GM08714 (cell line): ENCODE measurements around the gene FIGLA.
"Not testable (repeated sequence)": the region's sequence is repeated elsewhere in the genome, so short reads cannot be mapped to it uniquely, and the experiment has no call there.

Source experiments
- H3K4me3 ChIP-seq: fragments of 200-500 bp; sonication (Bioruptor generic); 2 replicates; pipeline ENCODE4 v1.5.1; 2014; ENCODE audit warnings: mild to moderate bottlenecking, low read length, inconsistent platforms
- ZNF274 ChIP-seq: IDR thresholded peaks from 2 replicates; pipeline ENCODE4 v1.6.1; 2012; ENCODE audit warnings: mild to moderate bottlenecking, low read depth, low read length

Gene FIGLA

DNA sequence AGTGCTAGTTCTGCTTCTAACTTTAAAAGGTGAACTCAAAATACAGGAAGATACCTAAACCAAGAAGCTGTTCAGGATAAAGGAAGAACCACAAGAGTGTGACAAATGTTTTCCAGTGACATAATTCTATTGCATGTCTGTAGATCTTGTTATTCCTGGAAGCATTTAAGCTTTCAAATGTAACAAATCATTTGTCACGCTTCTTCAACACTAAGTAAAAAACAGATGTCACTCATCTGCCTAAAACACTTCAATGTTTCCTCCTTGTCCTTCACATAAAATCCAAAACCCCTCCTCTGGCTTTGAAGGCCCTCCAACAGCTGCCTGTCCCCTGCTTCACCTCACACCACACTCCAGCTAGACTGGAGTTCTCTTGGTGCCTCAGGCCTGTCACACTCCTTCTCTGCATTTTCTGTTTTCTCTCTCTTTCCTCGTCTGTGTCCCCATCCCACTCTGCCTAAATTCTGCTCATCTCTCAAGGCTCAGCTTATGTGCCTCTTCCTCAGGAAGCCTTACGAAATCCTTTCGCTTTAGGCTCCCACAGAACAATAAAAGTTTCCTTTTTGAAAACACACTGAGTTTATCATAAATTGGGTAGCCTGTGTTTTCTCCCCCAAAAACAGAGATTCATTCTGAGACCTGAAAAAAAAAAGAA is 36.4 kb upstream of the FIGLA start:
- H3K4me3 ChIP-seq, result no peak overlapping the region
- TF ChIP-seq ZNF274, result no peak

DNA sequence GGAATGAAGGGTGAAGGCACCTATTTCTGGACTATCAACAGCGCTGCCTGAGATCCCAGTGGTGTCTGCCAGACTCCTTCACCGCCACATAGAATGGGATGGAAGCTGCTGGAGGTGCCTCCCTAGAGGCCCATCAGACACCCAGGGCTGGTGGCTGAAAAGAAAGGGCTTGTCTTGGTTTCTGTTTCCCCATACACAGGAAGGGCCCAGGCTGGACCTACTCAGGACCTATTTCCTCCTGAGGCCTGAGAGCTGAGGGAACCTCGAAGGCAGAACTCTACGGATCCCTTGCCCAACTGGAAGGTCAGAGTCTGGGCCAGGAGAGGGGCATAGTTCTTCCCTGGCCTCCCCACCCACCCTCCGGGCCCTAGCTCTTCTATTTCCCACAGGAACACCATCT is 32.8 kb upstream of the FIGLA start:
- no peak overlapping the region for H3K4me3 ChIP-seq
- no peak for TF ChIP-seq ZNF274

DNA sequence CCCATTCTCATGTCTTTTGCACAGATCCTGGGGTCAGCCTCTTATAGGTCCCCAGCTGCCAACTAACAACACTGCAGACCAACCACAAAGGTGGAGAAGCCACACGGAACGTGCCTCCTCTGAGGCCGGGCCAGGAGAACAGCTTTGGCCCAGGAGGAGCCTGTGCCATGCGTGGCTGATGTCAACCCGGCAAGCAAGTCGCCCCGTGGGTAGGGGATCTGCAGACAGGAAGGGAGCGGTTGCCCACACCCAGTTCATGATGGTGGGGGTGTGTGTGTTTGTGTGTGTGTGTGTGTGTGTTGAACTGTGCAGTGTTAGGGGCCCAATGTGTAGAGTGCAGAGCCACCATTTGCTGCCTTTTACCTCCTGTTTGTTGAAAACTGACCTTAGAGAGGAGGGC is 32.4 kb upstream of the FIGLA start:
- no peak for TF ChIP-seq ZNF274
- no peak overlapping the region for H3K4me3 ChIP-seq

DNA sequence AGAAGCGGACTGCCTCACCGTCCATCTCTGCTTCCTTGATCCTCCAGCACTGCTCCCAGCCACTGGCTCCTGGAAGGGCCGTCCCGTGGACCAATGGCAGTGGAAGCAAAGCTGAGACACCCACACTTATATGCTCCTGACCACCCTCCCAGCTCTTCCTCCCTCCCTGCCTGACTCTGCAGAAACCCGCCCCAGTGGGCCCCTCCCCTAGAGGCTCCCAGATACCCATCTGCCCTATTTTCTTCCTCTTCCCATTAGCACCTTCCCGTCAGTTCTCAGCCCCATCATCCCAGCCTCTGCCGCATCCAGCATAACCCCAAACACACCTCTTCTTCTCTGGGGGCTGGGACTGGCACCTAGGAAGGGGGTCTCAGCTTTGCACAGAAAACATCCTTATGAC is 30.1 kb upstream of the FIGLA start, which contains the start of gene CLEC4F:
Gene CLEC4F (minus strand): TSS at position 101 of the 400 bp plus-strand sequence. CDS start 76 bp downstream, at position 25.
- TF ChIP-seq ZNF274, result no peak
- no peak within 1 kb of the TSS for H3K4me3 ChIP-seq

DNA sequence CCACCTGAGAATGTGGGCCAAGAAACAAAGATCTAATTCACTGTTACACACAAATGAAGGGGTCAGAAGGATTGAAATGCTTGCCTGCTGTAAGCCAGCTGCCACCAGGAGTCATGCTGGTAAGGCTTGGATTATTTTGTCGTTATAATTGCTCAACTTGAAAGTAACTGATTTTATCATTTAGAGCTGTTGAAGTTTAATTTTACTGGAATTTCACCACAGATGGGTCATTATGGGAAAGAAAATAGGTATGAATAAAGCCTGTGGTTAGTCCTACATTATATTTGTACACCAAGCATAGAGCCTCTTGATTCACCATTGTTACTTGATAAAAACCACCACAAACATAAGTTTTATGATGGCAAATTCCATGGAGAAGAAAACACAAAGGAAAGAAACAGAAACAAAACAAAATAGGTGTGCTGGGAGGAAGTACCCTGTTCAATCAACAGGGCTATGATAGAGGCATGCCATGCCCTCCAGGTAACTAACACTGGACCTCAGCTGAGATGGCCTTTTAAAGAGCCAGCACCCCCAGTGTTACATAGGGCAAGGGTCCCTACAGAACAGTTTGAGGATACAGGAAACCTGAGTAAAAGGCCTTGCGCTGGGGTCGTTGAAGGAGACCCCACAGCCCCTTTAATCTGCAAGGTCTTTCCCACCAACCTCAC is 27.0 kb upstream of the FIGLA start:
- no peak overlapping the region for H3K4me3 ChIP-seq
- TF ChIP-seq ZNF274, result no peak

DNA sequence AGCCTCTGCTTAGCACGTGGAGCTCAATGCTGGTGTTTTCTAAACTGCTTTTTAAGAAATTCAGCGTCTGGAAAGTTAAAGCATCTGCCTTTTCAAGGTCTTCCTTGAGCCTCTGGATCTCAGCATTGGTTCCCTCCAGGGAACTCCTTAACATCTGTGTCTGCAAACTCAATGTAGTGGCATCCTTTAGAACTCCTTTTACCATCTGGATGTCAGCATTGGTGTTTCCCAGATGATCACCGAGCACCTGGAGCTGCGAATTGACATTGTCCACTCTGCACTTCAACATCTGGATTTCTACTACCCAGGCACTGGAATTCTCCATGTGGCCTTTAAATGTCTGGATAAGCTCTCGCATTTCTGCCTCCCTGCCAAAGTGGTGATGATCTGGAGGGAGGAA is 26.3 kb upstream of the FIGLA start:
- no peak overlapping the region for H3K4me3 ChIP-seq
- TF ChIP-seq ZNF274, result no peak

DNA sequence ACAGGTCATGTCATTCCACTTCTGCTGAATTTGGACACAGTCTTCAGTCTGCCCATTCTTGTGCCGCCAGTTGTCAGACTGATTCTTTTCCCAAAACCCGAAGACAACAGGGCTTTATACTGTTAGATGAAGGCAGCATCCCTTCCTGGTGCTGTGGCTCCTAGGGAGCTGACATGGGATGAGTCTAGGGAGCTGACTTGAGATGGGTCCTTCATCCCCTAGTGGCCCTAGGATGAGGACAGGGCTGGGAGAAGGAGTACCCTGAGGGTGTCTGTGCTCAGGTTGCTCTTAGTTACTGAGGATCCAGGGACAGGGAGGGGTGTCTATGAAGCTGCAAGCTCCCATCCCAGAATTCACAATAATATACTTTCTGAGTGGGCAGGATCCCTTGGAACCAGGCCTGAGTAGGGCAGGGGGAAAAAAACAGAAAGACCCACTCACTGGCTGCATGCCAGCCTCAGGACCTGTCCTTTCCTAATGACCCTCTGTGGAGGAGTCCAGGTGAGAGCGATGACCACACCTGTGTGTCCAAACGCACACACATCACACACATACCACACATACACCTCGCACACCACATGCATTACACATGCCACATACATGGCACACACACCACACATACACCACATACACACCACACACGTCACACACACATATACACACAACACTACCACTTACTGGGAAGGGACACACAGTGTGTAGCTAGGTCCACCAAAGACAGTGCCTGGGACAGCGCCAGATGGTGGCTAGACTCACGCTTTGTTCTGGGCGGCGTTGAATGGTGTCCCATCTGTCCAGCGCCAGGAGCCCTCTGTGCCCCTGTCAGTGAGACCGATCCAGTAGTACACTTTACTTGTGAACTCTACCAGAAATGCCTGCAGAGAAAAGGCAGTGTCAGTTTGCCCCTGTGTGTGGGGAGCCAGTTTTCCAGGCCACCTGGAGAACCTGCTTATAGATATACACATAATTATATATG is 18.8 kb upstream of the FIGLA start:
- no peak for TF ChIP-seq ZNF274

DNA sequence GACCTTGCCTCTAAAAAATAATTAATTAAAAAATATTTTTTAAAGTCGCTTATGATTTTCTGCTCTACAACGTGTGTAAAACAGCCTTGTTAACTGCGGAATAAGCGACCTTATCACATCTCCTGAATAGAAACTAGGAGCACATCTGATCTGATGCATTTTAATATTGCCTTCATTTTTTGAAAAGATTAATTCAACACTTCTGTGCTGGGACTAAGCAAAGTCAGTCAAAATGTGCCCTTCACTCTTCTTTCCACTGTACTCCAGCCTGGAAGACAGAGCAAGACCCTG is 17.3 kb upstream of the FIGLA start:
- H3K4me3 ChIP-seq, result no peak overlapping the region
- no peak for TF ChIP-seq ZNF274

More for the DNA sequence above, 18.8 kb upstream of the FIGLA start:
- H3K4me3 ChIP-seq, result no peak overlapping the region

DNA sequence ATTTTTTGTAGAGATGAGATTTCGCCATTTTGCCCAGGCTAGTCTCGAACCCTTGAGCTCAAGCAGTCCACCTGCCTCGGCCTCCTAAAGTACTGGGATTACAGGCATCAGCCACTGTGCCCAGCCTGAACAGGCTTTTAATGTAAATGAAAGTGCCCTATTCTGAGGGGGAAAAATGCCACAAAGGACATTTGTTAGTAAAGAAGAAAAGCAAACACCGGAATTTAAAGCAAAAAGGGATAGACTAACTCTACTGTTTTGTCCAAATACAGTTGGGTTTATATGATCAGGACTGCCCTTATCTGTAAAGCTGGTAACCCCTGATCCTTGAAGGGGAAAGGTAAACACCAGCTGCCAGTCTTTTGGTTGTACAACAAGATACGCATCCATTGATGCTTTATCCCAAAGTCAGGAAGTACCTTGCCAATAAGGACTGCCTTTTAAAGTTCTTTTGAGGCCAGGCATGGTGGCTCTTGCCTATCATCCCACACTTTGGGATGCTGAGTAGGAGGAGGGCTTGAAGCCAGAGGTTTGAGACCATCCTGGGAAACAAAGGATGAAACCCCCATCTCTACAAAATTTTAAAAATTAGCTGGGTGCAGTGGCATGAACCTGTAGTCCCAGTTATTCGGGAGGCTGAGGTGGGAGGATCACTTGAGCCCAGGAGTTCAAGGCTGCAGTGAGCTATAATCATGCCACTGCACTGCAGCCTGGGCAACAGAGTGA is 16.8 kb upstream of the FIGLA start:
- no peak for TF ChIP-seq ZNF274
- no peak overlapping the region for H3K4me3 ChIP-seq

DNA sequence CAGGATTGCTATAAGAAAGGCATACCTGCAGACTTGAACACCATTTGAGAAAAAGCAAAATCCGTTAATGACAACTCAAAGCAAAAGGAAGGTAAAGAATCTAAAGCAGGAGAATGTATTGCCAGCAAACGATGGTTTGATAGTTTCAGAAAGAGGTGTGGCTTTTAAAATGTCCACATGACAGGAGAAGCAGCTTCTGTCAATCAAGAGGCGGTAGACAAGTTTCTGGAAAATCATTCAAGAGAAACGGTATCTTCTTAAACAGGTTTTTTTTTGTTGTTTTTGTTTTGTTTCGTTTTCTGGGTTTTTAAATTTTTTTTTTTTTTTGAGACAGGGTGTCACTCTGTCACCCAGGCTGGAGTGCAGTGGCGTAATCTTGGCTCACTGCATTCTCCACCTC is 16.2 kb upstream of the FIGLA start:
- no peak overlapping the region for H3K4me3 ChIP-seq
- TF ChIP-seq ZNF274, result no peak

DNA sequence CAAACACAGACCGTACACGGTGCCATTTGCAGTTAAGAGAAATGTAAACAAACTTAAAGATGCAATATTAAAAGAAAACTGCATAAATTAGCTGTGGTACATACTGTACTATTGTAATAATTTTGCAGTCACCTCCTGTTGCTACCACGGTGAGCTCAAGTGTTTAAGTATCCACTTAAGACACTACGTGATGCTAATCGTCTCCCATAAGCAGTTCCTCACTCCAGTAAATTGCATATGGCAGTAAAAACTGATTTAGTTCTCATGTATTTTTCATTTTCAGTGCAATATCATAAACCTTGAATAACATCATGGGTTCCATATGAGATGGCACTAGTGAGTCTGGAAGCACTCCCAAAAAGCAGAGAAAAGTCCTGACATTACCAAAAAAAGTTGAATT is 15.6 kb upstream of the FIGLA start:
- no peak for TF ChIP-seq ZNF274
- H3K4me3 ChIP-seq, result no peak overlapping the region

DNA sequence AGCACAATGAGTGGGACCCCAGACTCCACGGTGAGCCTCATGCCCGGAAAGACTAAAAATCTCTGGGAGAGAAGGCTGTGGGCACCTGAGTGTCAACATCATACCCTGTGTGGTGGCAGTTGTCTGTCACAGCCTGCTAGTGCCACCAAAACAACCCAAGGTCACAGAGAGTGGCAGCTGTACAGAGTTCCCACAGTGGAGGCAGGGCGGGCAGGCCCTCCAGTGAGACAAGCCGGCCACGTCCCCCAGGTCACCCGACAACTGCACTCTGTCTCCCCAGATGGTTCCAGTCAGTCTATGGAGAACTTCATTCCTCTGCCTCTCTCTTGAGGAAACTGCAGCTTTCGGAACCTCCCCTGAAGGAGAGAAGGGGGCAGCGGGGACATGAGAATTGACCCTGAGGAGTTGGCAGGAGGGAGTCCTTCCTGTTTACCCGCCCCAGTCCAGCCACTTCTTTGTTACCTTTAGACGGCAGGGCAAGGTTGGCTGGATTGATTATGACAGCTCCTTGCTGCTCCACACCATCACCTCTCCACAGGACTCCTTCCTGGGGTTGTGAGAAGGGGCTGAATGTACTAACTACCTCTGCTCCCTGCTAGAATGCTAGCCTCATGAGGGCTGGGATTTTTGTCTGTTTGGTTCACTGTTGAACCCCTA is 11.3 kb upstream of the FIGLA start:
- H3K4me3 ChIP-seq, result no peak overlapping the region
- no peak for TF ChIP-seq ZNF274

DNA sequence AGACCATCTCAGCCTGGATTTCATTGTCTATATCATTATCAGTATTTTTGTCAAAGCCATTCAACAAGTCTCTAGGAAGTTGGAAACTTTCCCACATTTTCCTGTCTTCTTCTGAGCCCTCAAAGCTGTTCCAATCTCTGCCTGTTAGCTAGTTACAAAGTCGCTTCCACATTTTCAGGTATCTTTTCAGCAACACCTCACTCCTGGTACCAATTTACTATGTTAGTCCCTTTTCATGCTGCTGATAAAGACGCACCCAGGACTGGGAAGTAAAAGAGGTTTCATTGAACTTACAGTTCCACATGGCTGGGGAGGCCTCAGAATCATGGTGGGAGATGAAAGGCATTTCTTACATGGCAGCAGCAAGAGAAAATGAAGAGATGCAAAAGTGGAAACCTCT is 9.3 kb upstream of the FIGLA start:
- TF ChIP-seq ZNF274, result no peak
- H3K4me3 ChIP-seq, result no peak overlapping the region

DNA sequence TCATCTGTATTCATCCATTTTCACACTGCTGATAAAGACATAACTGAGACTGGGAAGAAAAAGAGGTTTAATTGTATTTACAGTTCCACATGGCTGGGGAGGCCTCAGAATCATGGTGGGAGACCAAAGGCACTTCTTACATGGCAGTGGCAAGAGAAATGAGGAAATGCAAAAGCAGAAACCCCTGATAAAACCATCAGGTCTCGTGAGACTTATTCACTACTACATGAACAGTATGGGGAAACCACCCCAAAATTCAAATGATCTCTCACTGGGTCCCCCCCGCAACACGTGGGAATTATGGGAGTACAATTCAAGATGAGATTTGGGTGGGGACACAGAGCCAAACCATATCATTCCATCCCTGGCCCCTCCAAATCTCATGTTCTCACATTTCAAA is 7.6 kb upstream of the FIGLA start:
- H3K4me3 ChIP-seq, result not testable (repeated sequence)
